PC-3 (cell line): ENCODE results near the gene RHOBTB3.

Experiments
- CTCF ChIP-seq: fragments of 300-600 bp; sonication (generic); conservative IDR thresholded peaks from 2 replicates; pipeline ENCODE4 v1.5.1; 2017; ENCODE audit warnings: antibody characterized with exemption, low read depth, mild to moderate bottlenecking, low read length
- EZH2 ChIP-seq: fragments of 300-600 bp; sonication (generic); IDR thresholded peaks from one replicate; pipeline ENCODE4 v1.6.1; 2017; ENCODE audit warnings: antibody characterized with exemption, mild to moderate bottlenecking, low read length; ENCODE audit not compliant: unreplicated experiment
- EZH2phosphoT487 ChIP-seq: fragments of 300-600 bp; sonication (generic); IDR thresholded peaks from 2 replicates; pipeline ENCODE4 v1.6.1; 2018; ENCODE audit warnings: mild to moderate bottlenecking, antibody characterized with exemption, low read length, borderline replicate concordance

- TF ChIP-seq EZH2phosphoT487 (no peak), CTCF (no peak), EZH2 (no peak)
Observed at GRCh38 chr5:95780597-95780996, 49.5 kb downstream of the RHOBTB3 start.
